ENCODE data around the gene KMT2E. TPM values are rescaled to one million over a fixed set of nuclear protein-coding genes. Genes with fewer than 3 reads are reported as not detected.

The KMT2E gene
- total RNA-seq, 1 donor from 2014 or later, result 62.5 TPM

GRCh38 chr7:104982308-104983075 lies 31.5 kb upstream of the KMT2E start:
- TF ChIP-seq EZH2 (IDR thresholded peaks at IDR 0.05; ENCODE audit: insufficient read depth, low read length) (no peak), CTCF (IDR thresholded peaks at IDR 0.05; ENCODE audit: insufficient read depth, low read depth, low read length) (no peak)
- Mint-ChIP-seq H3K27ac (ENCODE audit: unreplicated experiment) (peak overlapping the region; percentile 100), H3K27me3 (ENCODE audit: low read depth, unreplicated experiment) (no peaks in the 10 kb centered on the region), H3K4me1 (ENCODE audit: low read depth, unreplicated experiment) (peaks cover 76% of the 10 kb centered on the region), H3K4me3 (ENCODE audit: unreplicated experiment) (peak overlapping the region; percentile 88), H3K36me3 (ENCODE audit: low read depth, unreplicated experiment) (peaks cover 2% of the 10 kb centered on the region), H3K9me3 (ENCODE audit: unreplicated experiment) (no peaks in the 10 kb centered on the region)
- Histone ChIP-seq H3K36me3 (ENCODE audit: insufficient read depth, low read length) (no peaks in the 10 kb centered on the region), H3K79me2 (ENCODE audit: insufficient read depth, low read length) (peaks cover 36% of the 10 kb centered on the region), H4K20me1 (ENCODE audit: insufficient read depth, low read length) (peaks cover 37% of the 10 kb centered on the region), H3K4me2 (ENCODE audit: low read length) (peak overlapping the region; percentile 86), H3K9ac (ENCODE audit: low read length) (peak overlapping the region; percentile 95), H3K4me1 (ENCODE audit: insufficient read depth, low read length) (peaks cover 58% of the 10 kb centered on the region), H3K4me3 (ENCODE audit: insufficient read depth, low read depth, low read length) (no peak overlapping the region), H3K27me3 (ENCODE audit: insufficient read depth, low read length) (no peaks in the 10 kb centered on the region), H3K9me3 (ENCODE audit: insufficient read depth, low read depth, low read length) (no peaks in the 10 kb centered on the region), H3K27ac (ENCODE audit: low read depth, low read length) (peak overlapping the region; percentile 98), H2AFZ (ENCODE audit: low read depth, low read length) (no peak overlapping the region)
- DNase-seq (ENCODE audit: low read depth) (peak; percentile 47), FAIRE-seq (no peak)

- Mint-ChIP-seq H3K9me3 (ENCODE audit: unreplicated experiment) (no peaks in the 10 kb centered on the region), H3K27me3 (ENCODE audit: low read depth, unreplicated experiment) (no peaks in the 10 kb centered on the region), H3K4me1 (ENCODE audit: low read depth, unreplicated experiment) (peaks cover 78% of the 10 kb centered on the region), H3K4me3 (ENCODE audit: unreplicated experiment) (peak overlapping the region; percentile 88), H3K36me3 (ENCODE audit: low read depth, unreplicated experiment) (peaks cover 2% of the 10 kb centered on the region), H3K27ac (ENCODE audit: unreplicated experiment) (peak overlapping the region; percentile 100)
- H3K4me2 ChIP-seq (ENCODE audit: low read length), result peak overlapping the region; percentile 86
- H3K9ac ChIP-seq (ENCODE audit: low read length), result peak overlapping the region; percentile 95
- FAIRE-seq (no peak), DNase-seq (ENCODE audit: low read depth) (no peak)
- H4K20me1 ChIP-seq (ENCODE audit: insufficient read depth, low read length), result peaks cover 41% of the 10 kb centered on the region
- peak overlapping the region; percentile 69 for H3K4me3 ChIP-seq (ENCODE audit: insufficient read depth, low read depth, low read length)
- H3K27me3 ChIP-seq (ENCODE audit: insufficient read depth, low read length), result no peaks in the 10 kb centered on the region
- peaks cover 58% of the 10 kb centered on the region for H3K4me1 ChIP-seq (ENCODE audit: insufficient read depth, low read length)
- H3K36me3 ChIP-seq (ENCODE audit: insufficient read depth, low read length), result no peaks in the 10 kb centered on the region
- no peaks in the 10 kb centered on the region for H3K9me3 ChIP-seq (ENCODE audit: insufficient read depth, low read depth, low read length)
- H2AFZ ChIP-seq (ENCODE audit: low read depth, low read length), result peak overlapping the region; percentile 84
- H3K27ac ChIP-seq (ENCODE audit: low read depth, low read length), result peak overlapping the region; percentile 98
- no peak for TF ChIP-seq EZH2 (IDR thresholded peaks at IDR 0.05; ENCODE audit: insufficient read depth, low read length)
- no peak for TF ChIP-seq CTCF (IDR thresholded peaks at IDR 0.05; ENCODE audit: insufficient read depth, low read depth, low read length)
- H3K79me2 ChIP-seq (ENCODE audit: insufficient read depth, low read length), result peaks cover 36% of the 10 kb centered on the region
Observed at GRCh38 chr7:104983076-104983577, 30.9 kb upstream of the KMT2E start.
